ENCODE data around the gene MRPL42.
"Not testable (repeated sequence)": the region's sequence is repeated elsewhere in the genome, so short reads cannot be mapped to it uniquely, and the experiment has no call there.

Gene MRPL42

GRCh38 chr12:93547778-93548177, 80.5 kb downstream of the MRPL42 start:
- H3K4me3 ChIP-seq (ENCODE audit: low read depth, low read length): no peak overlapping the region
- TF ChIP-seq, protein P1, sequence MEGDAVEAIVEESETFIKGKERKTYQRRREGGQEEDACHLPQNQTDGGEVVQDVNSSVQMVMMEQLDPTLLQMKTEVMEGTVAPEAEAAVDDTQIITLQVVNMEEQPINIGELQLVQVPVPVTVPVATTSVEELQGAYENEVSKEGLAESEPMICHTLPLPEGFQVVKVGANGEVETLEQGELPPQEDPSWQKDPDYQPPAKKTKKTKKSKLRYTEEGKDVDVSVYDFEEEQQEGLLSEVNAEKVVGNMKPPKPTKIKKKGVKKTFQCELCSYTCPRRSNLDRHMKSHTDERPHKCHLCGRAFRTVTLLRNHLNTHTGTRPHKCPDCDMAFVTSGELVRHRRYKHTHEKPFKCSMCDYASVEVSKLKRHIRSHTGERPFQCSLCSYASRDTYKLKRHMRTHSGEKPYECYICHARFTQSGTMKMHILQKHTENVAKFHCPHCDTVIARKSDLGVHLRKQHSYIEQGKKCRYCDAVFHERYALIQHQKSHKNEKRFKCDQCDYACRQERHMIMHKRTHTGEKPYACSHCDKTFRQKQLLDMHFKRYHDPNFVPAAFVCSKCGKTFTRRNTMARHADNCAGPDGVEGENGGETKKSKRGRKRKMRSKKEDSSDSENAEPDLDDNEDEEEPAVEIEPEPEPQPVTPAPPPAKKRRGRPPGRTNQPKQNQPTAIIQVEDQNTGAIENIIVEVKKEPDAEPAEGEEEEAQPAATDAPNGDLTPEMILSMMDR (IDR thresholded peaks at IDR 0.05; ENCODE audit: borderline replicate concordance, insufficient read depth, low read depth, low read length): no peak

DNA sequence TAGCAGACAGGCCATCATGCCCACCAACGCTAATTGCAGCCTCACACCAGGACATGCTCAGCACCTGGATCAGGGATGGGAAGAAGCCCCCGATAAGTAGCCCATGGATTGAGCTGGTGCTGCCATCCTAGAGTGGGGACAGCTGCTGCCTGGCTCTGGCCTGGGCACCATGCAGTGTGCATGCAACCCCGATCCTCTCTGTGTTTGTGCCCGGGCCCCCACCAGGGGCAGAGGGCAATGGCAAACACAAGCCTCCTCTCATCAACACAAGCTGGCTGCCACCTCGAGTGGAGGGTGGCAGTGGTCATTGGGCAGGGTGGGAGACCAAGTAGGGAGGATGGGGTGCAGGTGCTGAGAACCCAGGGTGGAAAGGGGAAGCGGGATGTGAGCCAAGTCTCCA, 81.9 kb downstream of the MRPL42 start:
- TF ChIP-seq, protein P1 (IDR thresholded peaks at IDR 0.05; ENCODE audit: borderline replicate concordance, insufficient read depth, low read depth, low read length): no peak
- no peak overlapping the region for H3K4me3 ChIP-seq (ENCODE audit: low read depth, low read length)

- TF ChIP-seq, protein P1 (IDR thresholded peaks at IDR 0.05; ENCODE audit: borderline replicate concordance, insufficient read depth, low read depth, low read length): no peak
- no peak overlapping the region for H3K4me3 ChIP-seq (ENCODE audit: low read depth, low read length)
These were observed 83.7 kb downstream of the MRPL42 start for GRCh38 chr12:93550748-93551611.

GRCh38 chr12:93552427-93552826, 85.1 kb downstream of the MRPL42 start:
- H3K4me3 ChIP-seq (ENCODE audit: low read depth, low read length): no peak overlapping the region
- TF ChIP-seq, protein P1 (IDR thresholded peaks at IDR 0.05; ENCODE audit: borderline replicate concordance, insufficient read depth, low read depth, low read length): no peak

GRCh38 chr12:93557879-93558278, 90.6 kb downstream of the MRPL42 start:
- H3K4me3 ChIP-seq (ENCODE audit: low read depth, low read length): not testable (repeated sequence)

- not testable (repeated sequence) for H3K4me3 ChIP-seq (ENCODE audit: low read depth, low read length)
These were observed 91.4 kb downstream of the MRPL42 start for GRCh38 chr12:93558685-93559084.

- TF ChIP-seq, protein P1 (IDR thresholded peaks at IDR 0.05; ENCODE audit: borderline replicate concordance, insufficient read depth, low read depth, low read length): peak; percentile 53; the same call in 1 of the 2 replicates
- no peak overlapping the region for H3K4me3 ChIP-seq (ENCODE audit: low read depth, low read length)
These were observed 96.7 kb downstream of the MRPL42 start for GRCh38 chr12:93563807-93564538.

- TF ChIP-seq, protein P1 (IDR thresholded peaks at IDR 0.05; ENCODE audit: borderline replicate concordance, insufficient read depth, low read depth, low read length): no peak
- no peak overlapping the region for H3K4me3 ChIP-seq (ENCODE audit: low read depth, low read length)
These were observed 98.4 kb downstream of the MRPL42 start for GRCh38 chr12:93565760-93566159.
